GM19397 (cell line): ENCODE measurements around the gene PRLR.
"Not testable (repeated sequence)": the region's sequence is repeated elsewhere in the genome, so short reads cannot be mapped to it uniquely, and the experiment has no call there.

Experiments used
- ATAC-seq: cut with Tn5 transposase; IDR thresholded peaks from one replicate; pipeline ENCODE4 v1.9.1; 2021; ENCODE audit warnings: mild to moderate bottlenecking, moderate library complexity; ENCODE audit not compliant: unreplicated experiment

Gene PRLR

DNA sequence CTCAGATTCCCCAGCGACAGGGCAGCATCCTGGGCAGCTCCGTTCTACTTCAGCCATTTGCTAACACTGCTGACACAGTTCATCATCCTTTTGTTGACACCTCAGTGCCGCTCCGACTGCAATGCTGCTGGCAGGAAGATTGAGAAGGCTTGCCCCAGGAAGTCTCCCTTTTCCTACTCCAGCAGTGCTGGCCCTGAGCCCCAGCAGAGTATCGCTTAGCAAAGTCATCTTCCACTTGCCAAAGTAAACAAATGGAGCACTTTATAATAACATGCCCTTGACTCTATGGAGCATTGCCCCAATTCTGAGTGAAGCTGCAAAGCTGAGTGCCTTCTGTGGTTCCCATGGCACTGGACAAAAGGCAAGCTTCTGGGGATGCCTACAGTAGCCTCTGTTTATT, 32.2 kb downstream of the PRLR start:
- no peak for ATAC-seq

- ATAC-seq: no peak
Observed at GRCh38 chr5:35197351-35197750, 32.9 kb downstream of the PRLR start.

- ATAC-seq: no peak
Observed at GRCh38 chr5:35195472-35195852, 34.8 kb downstream of the PRLR start.

DNA sequence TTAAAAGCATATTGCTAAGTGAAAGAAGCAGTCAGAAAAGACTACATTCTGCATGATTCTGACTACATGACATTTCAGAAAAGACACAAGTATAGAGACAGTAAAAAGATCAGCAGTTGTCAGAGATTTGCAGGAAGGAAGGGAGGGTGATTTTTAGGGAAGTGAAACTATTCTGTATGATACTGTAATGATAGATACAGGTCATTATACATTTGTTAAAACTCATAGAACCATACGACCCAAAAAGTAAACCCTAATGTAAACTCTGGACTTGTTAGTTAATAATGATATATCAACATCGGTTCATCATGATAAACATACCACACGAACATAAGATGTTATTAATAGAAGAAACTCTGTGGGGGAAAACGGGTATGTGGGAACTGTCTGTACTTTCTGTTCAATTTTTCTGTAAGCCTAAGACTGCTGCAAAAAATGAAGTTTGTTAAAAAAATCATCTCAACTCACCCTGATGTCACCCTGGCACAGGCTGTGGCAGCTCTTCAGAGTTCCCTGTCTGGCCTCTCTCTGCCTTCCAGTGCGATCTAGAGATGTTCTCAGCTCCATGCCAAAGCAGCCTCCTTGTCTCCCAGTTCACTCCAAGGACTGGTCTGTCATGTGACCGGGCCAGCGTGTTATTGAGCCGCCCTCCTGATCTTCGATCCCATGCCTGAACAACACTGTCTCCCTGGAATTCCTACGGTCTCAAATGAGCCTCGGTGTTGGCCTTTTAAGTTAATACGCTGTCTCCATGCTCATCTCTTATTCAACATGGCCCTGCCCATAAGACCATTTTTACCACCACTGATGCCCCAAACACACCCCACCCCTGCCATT, 35.4 kb downstream of the PRLR start:
- peak; percentile 93 for ATAC-seq

GRCh38 chr5:35192506-35192905, 37.8 kb downstream of the PRLR start:
- ATAC-seq: no peak

DNA sequence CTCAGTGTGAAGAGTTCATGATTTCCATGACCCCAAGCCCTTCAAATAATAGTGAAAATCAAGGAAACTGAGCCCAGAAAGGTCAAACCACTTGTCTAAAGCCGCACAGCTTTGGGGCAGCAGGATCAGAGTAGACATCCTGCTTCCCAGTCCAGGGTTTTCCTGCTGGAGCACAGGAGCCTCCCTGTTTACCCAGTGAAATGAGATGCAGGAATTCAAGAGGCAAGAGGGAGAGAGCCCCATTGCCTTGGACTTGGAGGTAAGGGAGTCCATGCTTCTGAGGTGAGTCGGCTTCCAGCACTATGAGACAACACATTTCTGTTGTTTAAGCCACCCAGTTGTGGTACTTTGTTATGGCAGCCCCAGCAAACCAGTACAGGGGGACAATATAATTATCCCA, 40.5 kb downstream of the PRLR start:
- ATAC-seq: not testable (repeated sequence)

DNA sequence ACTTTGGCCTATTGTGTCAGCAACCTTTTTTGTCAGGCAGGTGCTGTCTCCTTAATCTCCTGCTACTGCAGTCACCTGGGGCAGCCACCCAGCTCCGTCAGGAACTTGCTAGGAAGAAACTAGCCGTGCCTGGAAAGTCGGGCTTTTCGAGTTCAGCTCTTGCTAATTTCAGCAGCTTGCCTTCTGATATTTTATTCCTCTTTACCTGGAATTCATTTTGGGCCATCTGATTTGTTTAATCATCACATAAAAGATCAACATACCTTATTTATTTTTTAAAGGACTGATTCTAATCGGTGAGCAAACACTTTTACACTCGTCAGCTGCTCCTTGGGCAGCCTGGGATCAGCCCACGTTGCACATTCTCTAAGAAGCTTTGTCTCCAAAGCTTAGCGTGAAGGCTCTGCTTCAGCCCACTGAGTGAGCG, 42.2 kb downstream of the PRLR start:
- ATAC-seq: no peak

GRCh38 chr5:35187621-35188020, 42.7 kb downstream of the PRLR start:
- ATAC-seq: not testable (repeated sequence)

- ATAC-seq: no peak
Observed at GRCh38 chr5:35186749-35187148, 43.5 kb downstream of the PRLR start.

GRCh38 chr5:35185518-35185917, 44.8 kb downstream of the PRLR start:
- no peak for ATAC-seq

DNA sequence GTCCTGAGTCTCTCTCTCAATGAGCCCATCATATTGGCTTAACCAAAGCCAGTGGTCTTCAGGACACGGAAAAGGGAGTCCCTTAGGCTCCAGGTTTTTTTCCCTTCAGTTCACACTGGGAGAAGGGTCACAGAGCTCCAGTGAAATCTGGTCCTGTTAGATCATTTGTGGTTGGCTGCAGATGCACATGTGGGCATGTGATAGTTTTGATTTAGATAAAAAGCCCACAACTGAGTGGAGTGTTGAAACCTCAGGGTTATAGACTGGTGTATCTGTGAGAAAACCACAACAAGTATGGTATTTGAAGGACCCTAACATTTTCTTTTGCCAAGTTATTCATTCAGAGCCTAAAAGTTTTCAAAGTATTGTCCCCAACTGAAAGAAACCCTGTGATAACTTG, 46.7 kb downstream of the PRLR start:
- no peak for ATAC-seq

GRCh38 chr5:35182910-35183535, 47.3 kb downstream of the PRLR start:
- ATAC-seq: peak; percentile 82

DNA sequence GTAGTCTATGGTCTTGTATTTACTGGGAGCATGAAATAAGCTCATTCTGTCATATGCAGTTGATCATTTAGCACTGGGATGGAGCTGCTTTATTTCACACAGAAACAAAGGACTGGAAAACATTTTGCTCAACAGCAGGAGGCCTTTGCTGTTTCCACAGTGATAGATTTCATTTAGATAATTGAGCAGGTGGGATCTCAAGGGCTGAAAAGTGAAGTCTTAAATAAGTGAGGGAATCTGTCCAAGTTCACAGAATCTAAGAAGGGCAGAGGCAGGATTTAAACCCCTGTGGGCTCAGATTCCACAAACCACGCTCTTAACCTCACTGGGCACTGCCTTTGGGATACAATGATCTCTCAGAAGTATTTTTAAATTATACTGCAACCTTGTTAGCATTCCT, 47.8 kb downstream of the PRLR start:
- ATAC-seq: no peak

DNA sequence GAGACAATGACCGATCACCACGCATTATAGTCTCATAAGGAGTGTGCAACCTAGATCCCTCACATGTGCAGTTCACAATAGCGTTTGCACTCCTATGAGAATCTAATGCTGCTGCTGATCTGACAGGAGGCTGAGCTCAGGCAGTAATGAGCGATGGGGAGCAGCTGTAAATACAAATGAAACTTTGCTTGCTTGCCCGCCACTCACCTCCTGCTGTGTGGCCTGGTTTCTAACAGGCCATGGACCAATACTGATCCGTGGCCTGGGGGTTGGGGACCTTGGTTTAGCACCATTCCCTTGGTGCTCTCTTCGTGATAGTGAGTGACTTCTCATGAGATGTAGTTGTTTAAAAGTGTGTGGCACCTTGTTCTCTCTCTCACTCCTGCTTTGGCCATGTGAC, 50.2 kb downstream of the PRLR start:
- ATAC-seq: no peak

GRCh38 chr5:35177783-35178182, 52.5 kb downstream of the PRLR start:
- no peak for ATAC-seq

DNA sequence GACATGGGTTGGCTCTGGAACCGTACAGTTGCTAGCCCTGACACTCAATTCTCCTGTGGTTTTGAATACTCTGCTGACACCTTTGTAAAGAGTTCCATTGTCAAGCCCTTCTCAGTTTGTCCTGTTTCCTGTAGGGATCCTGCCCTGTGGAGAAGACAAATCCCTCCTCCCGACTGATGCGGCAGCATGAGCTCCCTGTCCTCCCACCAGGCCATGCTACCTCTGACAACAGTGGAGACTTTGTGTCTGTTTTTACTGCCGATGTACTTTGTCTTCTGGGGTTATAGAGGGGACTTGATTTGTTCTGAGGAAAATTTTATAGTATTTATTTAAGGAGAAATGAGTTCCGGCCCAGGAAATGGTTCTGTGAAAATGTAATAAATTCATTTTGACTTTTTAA, 57.8 kb downstream of the PRLR start:
- ATAC-seq: no peak

DNA sequence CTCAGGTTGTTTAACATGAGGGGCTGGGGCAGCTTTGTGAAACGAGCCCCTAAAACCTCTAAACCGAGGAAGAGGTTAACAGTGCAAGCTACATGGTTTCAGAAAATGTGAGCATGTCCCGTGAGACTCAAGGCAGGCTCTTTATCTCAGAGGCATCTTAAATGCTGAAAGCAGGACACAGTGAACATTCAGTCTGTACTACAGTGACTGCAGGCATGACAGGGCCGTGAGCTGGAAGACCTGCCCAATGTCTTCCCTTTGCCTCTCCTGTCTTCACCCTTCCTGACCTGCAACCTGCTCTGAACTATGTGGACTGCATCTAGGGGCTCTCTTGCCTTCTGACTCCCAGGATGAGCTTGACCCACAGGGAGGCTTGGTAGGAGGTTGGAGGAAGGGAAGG, 58.3 kb downstream of the PRLR start:
- ATAC-seq: no peak

- no peak for ATAC-seq
Observed at GRCh38 chr5:35171078-35171477, 59.2 kb downstream of the PRLR start.

DNA sequence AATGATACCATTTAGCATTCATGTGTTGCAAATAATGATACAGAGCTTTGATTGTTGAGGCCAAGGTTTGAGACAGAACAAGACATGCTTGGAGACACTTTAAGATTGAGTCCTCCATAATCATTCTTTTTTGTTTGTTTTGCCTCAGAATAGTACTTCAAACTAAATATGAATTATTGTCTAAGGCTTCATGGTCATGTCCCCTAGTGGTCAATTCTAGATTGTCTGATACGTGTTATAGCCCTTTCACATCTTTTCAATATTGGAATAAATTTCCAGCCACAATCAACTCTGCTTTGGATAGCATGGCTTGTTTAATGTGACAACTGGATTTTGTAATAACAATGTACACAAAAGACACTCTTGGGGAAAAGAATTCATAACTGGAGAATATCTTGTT, 64.2 kb downstream of the PRLR start:
- ATAC-seq: no peak

GRCh38 chr5:35164860-35165542, 65.3 kb downstream of the PRLR start:
- ATAC-seq: no peak

DNA sequence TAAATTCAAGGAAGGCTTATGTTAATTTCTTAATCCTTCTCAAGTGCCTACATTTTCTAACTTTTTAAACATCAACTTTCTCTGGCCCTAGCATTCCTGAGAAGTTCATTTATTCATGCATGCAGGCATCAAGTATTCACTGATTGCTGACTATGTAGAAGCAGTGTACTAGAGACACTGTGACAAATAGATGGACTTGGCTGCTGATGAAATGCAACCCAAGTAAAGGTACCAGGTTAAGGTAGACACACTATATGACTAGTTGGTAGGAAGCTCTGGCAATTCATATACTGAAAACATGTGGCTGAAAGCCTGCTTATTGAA, 66.6 kb downstream of the PRLR start:
- ATAC-seq: no peak
